HepG2 (cell line): Measurements from ENCODE around the gene ZNF467. TPM values are rescaled to one million over a fixed set of nuclear protein-coding genes. Genes with fewer than 3 reads are reported as not detected.

Experiments
- ATAC-seq: fragments of 200-7000 bp; cut with Tn5 transposase; 3 replicates; pipeline ENCODE4 v1.9.1; 2020; ENCODE audit warnings: mild to moderate bottlenecking, moderate library complexity
- BruUV-seq: library from RNA; stranded (reverse); fragments of 400-500 nt; replicated peaks from 2 replicates; lab custom pipeline; 2021; lab: Mats Ljungman, UMichigan
- CTCF ChIA-PET: fragments of 300-600 bp; formaldehyde crosslinking; extraction: SDS; loops from one replicate; lab custom pipeline; 2021; ENCODE audit warnings: low total read pairs, inconsistent platforms, low intra/inter-chr PET ratio; lab: Yijun Ruan, JAX
- POLR2A ChIA-PET: fragments of 350-600 bp; sonication (Branson Sonifier 250); formaldehyde crosslinking; loops from one replicate; lab custom pipeline; 2020; ENCODE audit warnings: antibody characterized with exemption, inconsistent platforms; lab: Yijun Ruan, JAX
- DNase-seq: peaks from one replicate; pipeline ENCODE4 v3.0.0-alpha.2; 2015; ENCODE audit warnings: low spot score
- FAIRE-seq: peaks from 3 replicates; lab custom pipeline; 2011; peaks lifted over from hg19 to GRCh38; lab: Jason Lieb, UNC
- H2AFZ ChIP-seq: one replicate; pipeline ENCODE4 v1.6.1; 2011; ENCODE audit warnings: low read length, inconsistent platforms
- H3K27ac ChIP-seq: fragments of 300-600 bp; 3 replicates; pipeline ENCODE4 v1.8.0; 2011; ENCODE audit warnings: mixed run types, mild to moderate bottlenecking, mixed read lengths, low read length, inconsistent platforms; ENCODE audit not compliant: insufficient read depth; ENCODE audit errors: extremely low read length
- H3K27me3 ChIP-seq, 2 experiments: fragments of 200-600 bp in 1 of 2; 2 replicates in 1 of 2; 3 replicates in 1 of 2; pipeline versions ENCODE4 v1.6.0 to v1.8.0; 2011; ENCODE audit warnings: low read length in 2 of 2, mild to moderate bottlenecking in 2 of 2, moderate library complexity in 2 of 2, inconsistent platforms in 1 of 2; ENCODE audit not compliant: insufficient read depth in 2 of 2, control insufficient read depth in 1 of 2
- H3K36me3 ChIP-seq, 2 experiments: fragments of 200-600 bp in 1 of 2; replicated peaks in 1 of 2; 2 replicates in 1 of 2; 3 replicates in 1 of 2; pipeline versions ENCODE4 v1.5.1 to v1.8.0; 2011; ENCODE audit warnings: low read length in 2 of 2, inconsistent platforms in 1 of 2; ENCODE audit not compliant: insufficient read depth in 2 of 2, control insufficient read depth in 1 of 2
- H3K4me1 ChIP-seq: 2 replicates; pipeline ENCODE4 v1.5.1; 2012; ENCODE audit warnings: low read length, inconsistent platforms; ENCODE audit not compliant: insufficient read depth
- H3K4me2 ChIP-seq: 2 replicates; pipeline ENCODE4 v1.6.0; 2011; ENCODE audit warnings: low read depth, low read length, inconsistent platforms
- H3K4me3 ChIP-seq, 3 experiments: fragments of 200-600 bp in 1 of 3; sonication (generic), shearing (Covaris generic) in 1 of 3; replicated peaks in 1 of 3; 2 replicates each; pipeline ENCODE4 v1.5.1; 2011 to 2016; ENCODE audit warnings: low read length in 3 of 3, inconsistent platforms in 2 of 3, low read depth in 2 of 3, mild to moderate bottlenecking in 2 of 3, control low read depth in 1 of 3, mixed read lengths in 1 of 3; ENCODE audit not compliant: insufficient read depth in 1 of 3
- H3K79me2 ChIP-seq: one replicate; pipeline ENCODE4 v1.6.1; 2011; ENCODE audit warnings: low read length, inconsistent platforms; ENCODE audit not compliant: insufficient read depth
- H3K9ac ChIP-seq: 2 replicates; pipeline ENCODE4 v1.6.0; 2011; ENCODE audit warnings: mild to moderate bottlenecking, low read depth, low read length, inconsistent platforms; ENCODE audit not compliant: insufficient read depth
- H3K9me3 ChIP-seq: 2 replicates; pipeline ENCODE4 v1.5.1; 2012; ENCODE audit warnings: mild to moderate bottlenecking, low read length
- H4K20me1 ChIP-seq: 2 replicates; pipeline ENCODE4 v1.6.0; 2011; ENCODE audit warnings: inconsistent platforms, mild to moderate bottlenecking, low read length, moderate library complexity; ENCODE audit not compliant: insufficient read depth
- ATM ChIP-seq: fragments of 450-650 bp; IDR thresholded peaks from 2 replicates; pipeline ENCODE4 v1.7.1; 2017; ENCODE audit warnings: mild to moderate bottlenecking, borderline replicate concordance
- CBFB ChIP-seq: sonication (generic); formaldehyde crosslinking; IDR thresholded peaks from 2 replicates; pipeline ENCODE4 v1.4.0; 2020; ENCODE audit warnings: missing genetic modification reagents
- KLF15 ChIP-seq: sonication (generic); formaldehyde crosslinking; IDR thresholded peaks from 2 replicates; pipeline ENCODE4 v1.8.1; 2023; ENCODE audit warnings: borderline replicate concordance, mild to moderate bottlenecking, inconsistent platforms, missing genetic modification reagents, mixed read lengths
- NFE2L2 ChIP-seq: fragments of 150-350 bp; IDR thresholded peaks from 2 replicates; pipeline ENCODE4 v1.6.1; 2014; ENCODE audit warnings: low read length
- NFIC ChIP-seq: IDR thresholded peaks from 2 replicates; pipeline ENCODE4 v1.6.1; 2012; ENCODE audit warnings: mild to moderate bottlenecking, low read length, inconsistent platforms
- STAG1 ChIP-seq: sonication (generic); formaldehyde crosslinking; IDR thresholded peaks from 2 replicates; pipeline ENCODE4 v1.4.0; 2020; ENCODE audit warnings: missing genetic modification reagents
- TBX2 ChIP-seq: sonication (generic); formaldehyde crosslinking; IDR thresholded peaks from 2 replicates; pipeline ENCODE4 v1.5.0; 2020; ENCODE audit warnings: missing genetic modification reagents, mild to moderate bottlenecking, borderline replicate concordance
- TEAD2 ChIP-seq: sonication (generic); formaldehyde crosslinking; IDR thresholded peaks from 2 replicates; pipeline ENCODE4 v1.9.0; 2021; ENCODE audit warnings: missing genetic modification reagents
- XRCC5 ChIP-seq: fragments of 200-400 bp; formaldehyde crosslinking; optimal IDR thresholded peaks from 2 replicates; pipeline ENCODE3; 2017; ENCODE audit warnings: mild to moderate bottlenecking, low read length
- ZBTB42 ChIP-seq: sonication (generic); formaldehyde crosslinking; IDR thresholded peaks from 2 replicates; pipeline ENCODE4 v1.5.0; 2020; ENCODE audit warnings: mild to moderate bottlenecking, missing genetic modification reagents
- ZNF124 ChIP-seq: sonication (generic); formaldehyde crosslinking; IDR thresholded peaks from 2 replicates; pipeline ENCODE4 v1.4.0; 2020; ENCODE audit warnings: missing genetic modification reagents
- ZNF572 ChIP-seq: sonication (generic); formaldehyde crosslinking; IDR thresholded peaks from 2 replicates; pipeline ENCODE4 v1.5.1; 2020; ENCODE audit warnings: mild to moderate bottlenecking, missing genetic modification reagents
- ZNF775 ChIP-seq: sonication (generic); formaldehyde crosslinking; IDR thresholded peaks from 2 replicates; pipeline ENCODE4 v1.4.0; 2020; ENCODE audit warnings: missing genetic modification reagents, mild to moderate bottlenecking, moderate library complexity, borderline replicate concordance
- WGBS: methylation state at CpG from one replicate; pipeline ENCODE4 v1.1.6; 2017; ENCODE audit warnings: low lambda C conversion rate; 5-methylcytosine and 5-hydroxymethylcytosine counted together
- in situ Hi-C: cut with HindIII; loops from 2 replicates; pipeline ENCODE4 v1.10.0; 2017; ENCODE audit warnings: low pct_unique_long_range_greater_than_20kb; ENCODE audit not compliant: extremely low pct_ligation_motif_present
- intact Hi-C: fragments of 100-400 bp; cut with micrococcal nuclease; formaldehyde crosslinking; loops from one replicate; pipeline ENCODE4 v1.10.0; 2022; ENCODE audit not compliant: unreplicated experiment
- polyA plus RNA-seq, 8 experiments: library from polyadenylated mRNA; depleted of rRNA in 3 of 8; stranded (reverse) in 7 of 8; unstranded in 1 of 8; fragments of >200 nt; fragmentation: Illumina TruSeq in 4 of 8; extraction: Trizol in 4 of 8; gene quantifications; 2 replicates each; pipeline versions ENCODE4 v1.2.1 to v1.2.3, GENCODE V29; 2011 to 2016; ENCODE audit warnings: low read depth in 4 of 8, missing spikeins in 1 of 8, mixed read lengths in 1 of 8; ENCODE audit not compliant: insufficient read depth in 1 of 8
- total RNA-seq, 5 experiments: library from RNA; depleted of rRNA; stranded (reverse); fragments of >200 nt; fragmentation: Illumina TruSeq; extraction: Trizol; gene quantifications; 2 replicates each; pipeline ENCODE4 v1.2.3, GENCODE V29; 2016; ENCODE audit warnings: low read depth in 1 of 5
- TF ChIP-seq, protein P1 (sequence below): sonication (generic); formaldehyde crosslinking; IDR thresholded peaks from 2 replicates; pipeline ENCODE4 v1.5.1; 2020; ENCODE audit warnings: mild to moderate bottlenecking, missing genetic modification reagents, moderate library complexity
- TF ChIP-seq, protein P2 (sequence below): sonication (generic); formaldehyde crosslinking; IDR thresholded peaks from 2 replicates; pipeline ENCODE4 v1.5.0; 2020; ENCODE audit warnings: missing genetic modification reagents
- TF ChIP-seq, protein P3 (sequence below): sonication (generic); formaldehyde crosslinking; conservative IDR thresholded peaks from 2 replicates; pipeline ENCODE4 v1.8.1; 2023; ENCODE audit warnings: missing genetic modification reagents
- TF ChIP-seq, protein P4 (sequence below): sonication (generic); formaldehyde crosslinking; IDR thresholded peaks from 2 replicates; pipeline ENCODE4 v1.5.1; 2020; ENCODE audit warnings: missing genetic modification reagents, mild to moderate bottlenecking, borderline replicate concordance

The ZNF467 gene
- total and polyA plus RNA-seq, 2 of the 13 experiments (the other 11 are each of a cell fraction or from before 2014, with no cell fraction given) = 0.03 TPM; not detected in 1

DNA sequence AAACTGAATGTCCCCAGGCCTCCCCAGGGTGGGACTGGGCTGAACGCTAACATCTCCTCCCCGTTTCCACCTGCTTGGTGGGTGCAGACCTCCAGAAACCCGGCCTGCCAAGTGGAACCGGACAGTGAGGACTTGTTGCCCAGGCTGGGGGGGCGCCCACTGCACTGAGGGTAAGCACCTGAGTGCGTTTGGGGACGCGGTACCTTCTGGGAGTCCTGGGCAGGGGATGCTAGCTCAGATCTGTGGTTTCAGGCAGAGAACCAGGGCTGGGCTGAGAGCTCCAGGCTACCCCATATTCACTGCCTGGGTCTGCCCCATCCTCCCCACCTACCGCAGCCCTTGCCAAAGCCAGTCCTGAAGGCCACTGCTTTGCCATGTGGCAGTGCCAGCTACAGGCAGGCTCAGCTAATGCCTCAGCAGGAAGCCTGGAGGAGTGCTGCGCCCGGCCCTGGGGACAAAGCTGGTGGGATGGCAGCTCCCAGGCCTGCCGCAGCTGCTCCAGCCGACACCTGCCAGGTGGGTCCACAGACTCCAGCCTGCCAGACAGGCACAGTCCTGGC, 3.5 kb upstream of the ZNF467 start:
- ChIA-PET POLR2A (no interaction called here), CTCF (no interaction called here)
- H3K27me3 ChIP-seq = peaks cover 25 to 66% of the 10 kb centered on the region in 2 experiments; a peak in 4 of 5 replicates
- no peak overlapping the region for H3K4me2 ChIP-seq
- in situ Hi-C loops = no loop called here
- no TSS peak for BruUV-seq
- no peaks in the 10 kb centered on the region for H3K9me3 ChIP-seq
- H3K79me2 ChIP-seq = no peaks in the 10 kb centered on the region
- H4K20me1 ChIP-seq = 0 out of 2 replicates have a peak, but pooled peaks cover 3% of the 10 kb centered on the region
- H2AFZ ChIP-seq = no peak overlapping the region
- H3K4me1 ChIP-seq = no peaks in the 10 kb centered on the region
- WGBS = no CpG with 5 or more reads among the region's 13 CpGs
- H3K9ac ChIP-seq = no peak overlapping the region
- DNase-seq (no peak), ATAC-seq (no peak), FAIRE-seq (no peak)
- no peaks in the 10 kb centered on the region for H3K36me3 ChIP-seq
- intact Hi-C loops = no loop called here
- no peak overlapping the region for H3K27ac ChIP-seq
- no peak overlapping the region for H3K4me3 ChIP-seq
- TF ChIP-seq KLF15 (no peak), ZNF775 (no peak), XRCC5 (no peak), ZBTB42 (no peak), STAG1 (CRISPR knock-in tag) (no peak), ATM (no peak), TBX2 (CRISPR knock-in tag) (no peak), NFE2L2 (no peak), ZNF572 (CRISPR knock-in tag) (no peak), ZNF124 (no peak), CBFB (CRISPR knock-in tag) (no peak), TEAD2 (CRISPR knock-in tag) (no peak), NFIC (no peak)
- TF ChIP-seq, protein P1, sequence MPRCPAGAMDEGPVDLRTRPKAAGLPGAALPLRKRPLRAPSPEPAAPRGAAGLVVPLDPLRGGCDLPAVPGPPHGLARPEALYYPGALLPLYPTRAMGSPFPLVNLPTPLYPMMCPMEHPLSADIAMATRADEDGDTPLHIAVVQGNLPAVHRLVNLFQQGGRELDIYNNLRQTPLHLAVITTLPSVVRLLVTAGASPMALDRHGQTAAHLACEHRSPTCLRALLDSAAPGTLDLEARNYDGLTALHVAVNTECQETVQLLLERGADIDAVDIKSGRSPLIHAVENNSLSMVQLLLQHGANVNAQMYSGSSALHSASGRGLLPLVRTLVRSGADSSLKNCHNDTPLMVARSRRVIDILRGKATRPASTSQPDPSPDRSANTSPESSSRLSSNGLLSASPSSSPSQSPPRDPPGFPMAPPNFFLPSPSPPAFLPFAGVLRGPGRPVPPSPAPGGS (CRISPR knock-in tag) = no peak
- TF ChIP-seq, protein P2, sequence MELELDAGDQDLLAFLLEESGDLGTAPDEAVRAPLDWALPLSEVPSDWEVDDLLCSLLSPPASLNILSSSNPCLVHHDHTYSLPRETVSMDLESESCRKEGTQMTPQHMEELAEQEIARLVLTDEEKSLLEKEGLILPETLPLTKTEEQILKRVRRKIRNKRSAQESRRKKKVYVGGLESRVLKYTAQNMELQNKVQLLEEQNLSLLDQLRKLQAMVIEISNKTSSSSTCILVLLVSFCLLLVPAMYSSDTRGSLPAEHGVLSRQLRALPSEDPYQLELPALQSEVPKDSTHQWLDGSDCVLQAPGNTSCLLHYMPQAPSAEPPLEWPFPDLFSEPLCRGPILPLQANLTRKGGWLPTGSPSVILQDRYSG = no peak
- TF ChIP-seq, protein P3, sequence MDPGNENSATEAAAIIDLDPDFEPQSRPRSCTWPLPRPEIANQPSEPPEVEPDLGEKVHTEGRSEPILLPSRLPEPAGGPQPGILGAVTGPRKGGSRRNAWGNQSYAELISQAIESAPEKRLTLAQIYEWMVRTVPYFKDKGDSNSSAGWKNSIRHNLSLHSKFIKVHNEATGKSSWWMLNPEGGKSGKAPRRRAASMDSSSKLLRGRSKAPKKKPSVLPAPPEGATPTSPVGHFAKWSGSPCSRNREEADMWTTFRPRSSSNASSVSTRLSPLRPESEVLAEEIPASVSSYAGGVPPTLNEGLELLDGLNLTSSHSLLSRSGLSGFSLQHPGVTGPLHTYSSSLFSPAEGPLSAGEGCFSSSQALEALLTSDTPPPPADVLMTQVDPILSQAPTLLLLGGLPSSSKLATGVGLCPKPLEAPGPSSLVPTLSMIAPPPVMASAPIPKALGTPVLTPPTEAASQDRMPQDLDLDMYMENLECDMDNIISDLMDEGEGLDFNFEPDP (CRISPR knock-in tag) = no peak
- TF ChIP-seq, protein P4, sequence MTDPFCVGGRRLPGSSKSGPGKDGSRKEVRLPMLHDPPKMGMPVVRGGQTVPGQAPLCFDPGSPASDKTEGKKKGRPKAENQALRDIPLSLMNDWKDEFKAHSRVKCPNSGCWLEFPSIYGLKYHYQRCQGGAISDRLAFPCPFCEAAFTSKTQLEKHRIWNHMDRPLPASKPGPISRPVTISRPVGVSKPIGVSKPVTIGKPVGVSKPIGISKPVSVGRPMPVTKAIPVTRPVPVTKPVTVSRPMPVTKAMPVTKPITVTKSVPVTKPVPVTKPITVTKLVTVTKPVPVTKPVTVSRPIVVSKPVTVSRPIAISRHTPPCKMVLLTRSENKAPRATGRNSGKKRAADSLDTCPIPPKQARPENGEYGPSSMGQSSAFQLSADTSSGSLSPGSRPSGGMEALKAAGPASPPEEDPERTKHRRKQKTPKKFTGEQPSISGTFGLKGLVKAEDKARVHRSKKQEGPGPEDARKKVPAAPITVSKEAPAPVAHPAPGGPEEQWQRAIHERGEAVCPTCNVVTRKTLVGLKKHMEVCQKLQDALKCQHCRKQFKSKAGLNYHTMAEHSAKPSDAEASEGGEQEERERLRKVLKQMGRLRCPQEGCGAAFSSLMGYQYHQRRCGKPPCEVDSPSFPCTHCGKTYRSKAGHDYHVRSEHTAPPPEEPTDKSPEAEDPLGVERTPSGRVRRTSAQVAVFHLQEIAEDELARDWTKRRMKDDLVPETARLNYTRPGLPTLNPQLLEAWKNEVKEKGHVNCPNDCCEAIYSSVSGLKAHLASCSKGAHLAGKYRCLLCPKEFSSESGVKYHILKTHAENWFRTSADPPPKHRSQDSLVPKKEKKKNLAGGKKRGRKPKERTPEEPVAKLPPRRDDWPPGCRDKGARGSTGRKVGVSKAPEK (CRISPR knock-in tag) = no peak
